Measurements from ENCODE around the gene RAD51. TPM values are rescaled to one million over a fixed set of nuclear protein-coding genes. Genes with fewer than 3 reads are reported as not detected.

The RAD51 gene
- total RNA-seq, 4 donors from 2014 or later, result 3.0 TPM; not detected in 3

GRCh38 chr15:40751745-40752144 is 56.8 kb downstream of the RAD51 start:
- WGBS, 2 donors (ENCODE audit: low coverage in 1 of 2), result 94 to 100% methylated on average over 3 to 4 of the region's 12 CpGs
- H3K4me3 ChIP-seq, result no peak overlapping the region
- peaks cover 0 to 37% (median 4%) of the 10 kb centered on the region in 3 donors for H3K4me1 ChIP-seq
- TF ChIP-seq CTCF (IDR thresholded peaks at IDR 0.05), result no peak
- TF ChIP-seq EP300 (IDR thresholded peaks at IDR 0.05), result no peak
- no peak for TF ChIP-seq POLR2A (IDR thresholded peaks at IDR 0.05)
- no peak for TF ChIP-seq POLR2AphosphoS5 (IDR thresholded peaks at IDR 0.05)
- no peaks in the 10 kb centered on the region for H3K27me3 ChIP-seq
- no peak overlapping the region for H3K27ac ChIP-seq
- H3K36me3 ChIP-seq, result peaks cover 0 to 59% of the 10 kb centered on the region in 2 donors
- H3K9me3 ChIP-seq, result no peaks in the 10 kb centered on the region
- ATAC-seq, result no peak

- H3K36me3 ChIP-seq, result peaks cover 0 to 31% of the 10 kb centered on the region in 2 donors
- ATAC-seq, result peak; percentile 18
- no peaks in the 10 kb centered on the region for H3K27me3 ChIP-seq
- TF ChIP-seq CTCF (IDR thresholded peaks at IDR 0.05) (no peak), POLR2A (IDR thresholded peaks at IDR 0.05) (no peak), POLR2AphosphoS5 (IDR thresholded peaks at IDR 0.05) (no peak), EP300 (IDR thresholded peaks at IDR 0.05) (no peak)
- peak overlapping the region; percentile 73 to 94 for H3K4me3 ChIP-seq
- peaks cover 0 to 37% (median 4%) of the 10 kb centered on the region in 3 donors for H3K4me1 ChIP-seq
- peak overlapping the region; percentile 36 to 87 (median 84) for H3K27ac ChIP-seq
- WGBS, 2 donors (ENCODE audit: low coverage in 1 of 2), result no CpG with 5 or more reads among the region's 22 CpGs
- no peaks in the 10 kb centered on the region for H3K9me3 ChIP-seq
Observed at GRCh38 chr15:40754574-40754882, 59.6 kb downstream of the RAD51 start.

- peak within 1 kb of the TSS; percentile 36 to 87 (median 84) for H3K27ac ChIP-seq
- TF ChIP-seq POLR2A (IDR thresholded peaks at IDR 0.05) (peak; percentile 43 to 54), POLR2AphosphoS5 (IDR thresholded peaks at IDR 0.05) (peak; percentile 65), EP300 (IDR thresholded peaks at IDR 0.05) (no peak), CTCF (IDR thresholded peaks at IDR 0.05) (peak in 3 of 4 experiments; percentile 17 to 46 (median 46))
- ATAC-seq, result peak; percentile 95
- peaks cover 0 to 37% (median 4%) of the 10 kb centered on the region in 3 donors for H3K4me1 ChIP-seq
- peak within 1 kb of the TSS; percentile 73 to 94 for H3K4me3 ChIP-seq
- peaks cover 0 to 25% of the 10 kb centered on the region in 2 donors for H3K36me3 ChIP-seq
- no peaks in the 10 kb centered on the region for H3K27me3 ChIP-seq
- no peaks in the 10 kb centered on the region for H3K9me3 ChIP-seq
- WGBS, 2 donors (ENCODE audit: low coverage in 1 of 2), result 0 to 1% methylated on average over 15 to 24 of the region's 66 CpGs
Observed at GRCh38 chr15:40754883-40755811, 60.2 kb downstream of the RAD51 start, which contains the start of gene RMDN3. TSS of gene RMDN3 (minus strand) at chr15:40755254. CDS start at chr15:40754783, 471 bp downstream.

GRCh38 chr15:40755812-40756208 is 60.8 kb downstream of the RAD51 start:
- no peak for ATAC-seq
- Histone ChIP-seq H3K36me3 (peaks cover 0 to 18% of the 10 kb centered on the region in 2 donors), H3K27ac (peak overlapping the region in 3 of 4 donors; percentile 80 to 87 (median 87)), H3K27me3 (no peaks in the 10 kb centered on the region), H3K4me1 (peaks cover 0 to 37% (median 4%) of the 10 kb centered on the region in 3 donors), H3K9me3 (no peaks in the 10 kb centered on the region), H3K4me3 (peak overlapping the region; percentile 73 to 94)
- 73 to 74% methylated on average over 5 to 10 of the region's 10 CpGs for WGBS, 2 donors (ENCODE audit: low coverage in 1 of 2)
- TF ChIP-seq POLR2A (IDR thresholded peaks at IDR 0.05), result no peak
- TF ChIP-seq EP300 (IDR thresholded peaks at IDR 0.05), result no peak
- TF ChIP-seq POLR2AphosphoS5 (IDR thresholded peaks at IDR 0.05), result no peak
- TF ChIP-seq CTCF (IDR thresholded peaks at IDR 0.05), result no peak
